ENCODE data around the gene FMOD.
"Not testable (repeated sequence)": the region's sequence is repeated elsewhere in the genome, so short reads cannot be mapped to it uniquely, and the experiment has no call there.

FMOD gene

DNA sequence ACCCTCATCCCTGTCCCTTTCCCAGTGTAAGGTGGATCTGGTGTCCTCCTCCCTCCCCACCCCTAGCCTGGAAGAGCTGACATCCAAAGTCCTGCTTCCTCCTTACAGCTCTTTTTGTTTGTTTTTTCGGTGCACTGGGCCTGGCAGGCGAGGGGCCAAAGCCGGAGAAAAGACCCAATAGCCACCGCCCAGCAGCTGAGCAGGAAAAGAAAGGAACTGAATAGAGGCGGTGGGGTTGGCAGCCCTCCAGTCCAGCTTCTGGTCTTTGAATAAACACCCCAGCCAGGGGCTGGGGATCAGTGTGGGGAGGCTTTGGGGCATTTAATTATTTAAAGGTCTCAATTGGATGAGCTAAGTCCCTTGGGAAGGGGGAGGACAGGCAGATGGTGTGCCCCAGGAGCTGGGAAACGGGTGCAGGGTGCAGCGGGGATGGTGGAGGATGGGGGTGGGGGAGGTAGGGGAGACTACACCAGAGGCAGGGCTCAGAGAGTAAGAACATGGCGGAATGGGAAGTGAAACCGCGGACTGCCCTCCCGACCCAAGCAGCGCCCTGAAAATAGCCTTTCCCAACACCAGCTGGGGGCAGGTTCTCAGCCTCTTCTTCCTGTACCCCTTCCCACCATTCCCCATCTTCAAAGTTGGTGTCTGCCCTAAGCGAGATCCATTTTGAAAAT lies 25.4 kb downstream of the FMOD start:
- peak; percentile 100 for DNase-seq

DNA sequence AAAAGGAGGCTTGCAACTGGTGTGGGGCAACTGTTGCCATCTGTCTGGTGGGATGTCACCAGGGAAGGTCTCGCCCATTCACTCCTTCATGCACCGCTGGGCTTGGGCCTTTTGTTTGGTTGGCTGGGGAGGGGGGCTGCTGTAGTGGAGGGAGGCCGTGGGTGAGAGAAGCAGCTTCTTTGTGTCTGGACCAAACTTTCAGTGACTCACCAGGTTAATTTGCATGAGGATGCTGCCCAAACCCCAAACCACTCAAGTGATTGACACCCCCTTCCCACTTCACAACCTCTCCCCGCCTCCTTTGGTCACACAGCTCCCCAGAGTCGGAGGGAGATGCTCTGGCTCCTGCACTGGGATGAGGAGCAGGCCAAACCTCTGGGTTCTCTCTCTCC lies 25.9 kb downstream of the FMOD start:
- peak; percentile 86 for DNase-seq

DNA sequence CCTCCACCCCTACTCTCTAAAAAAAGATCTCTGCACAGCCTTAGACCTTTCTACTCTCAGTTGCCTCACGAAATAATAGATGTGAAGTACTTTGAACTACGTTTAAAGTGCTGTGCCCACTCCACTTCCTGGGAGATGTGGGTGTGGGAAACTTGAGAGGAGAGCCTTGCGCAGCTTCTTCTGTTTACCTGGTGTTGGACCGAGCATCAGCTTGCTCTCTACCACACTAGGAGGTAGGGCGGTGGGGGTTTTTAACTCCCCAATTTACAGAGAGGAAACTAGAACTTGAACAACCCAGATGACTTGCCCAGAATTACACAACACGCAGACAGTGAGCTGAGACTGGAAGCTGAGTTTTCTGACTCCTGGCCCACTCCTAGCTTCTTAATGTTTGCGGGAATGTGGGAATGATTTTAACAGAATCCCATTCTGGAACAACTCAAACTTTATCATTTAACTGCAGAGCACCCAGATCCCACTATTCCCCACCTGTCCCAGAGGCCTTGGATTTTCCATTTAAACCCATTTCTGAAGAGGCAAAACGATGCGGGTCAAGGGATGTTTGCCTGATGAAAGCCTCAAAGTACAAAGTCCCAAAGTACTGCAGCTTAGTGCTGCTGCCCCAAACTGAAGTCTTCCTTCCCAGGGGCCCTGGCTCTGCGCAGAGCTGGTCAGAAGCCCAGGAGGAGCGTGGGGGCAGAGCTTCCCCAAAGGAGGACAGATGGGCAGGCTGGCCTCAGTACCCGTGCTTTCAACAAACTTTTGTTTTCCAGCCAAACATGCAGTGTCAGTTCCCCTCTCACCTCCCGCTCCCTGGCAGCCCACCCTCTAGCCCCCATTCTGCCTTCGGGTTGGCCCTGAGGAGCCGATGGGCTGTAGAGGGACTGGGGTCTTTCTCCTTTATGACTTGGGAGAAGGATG lies 26.6 kb downstream of the FMOD start:
- DNase-seq = no peak

DNA sequence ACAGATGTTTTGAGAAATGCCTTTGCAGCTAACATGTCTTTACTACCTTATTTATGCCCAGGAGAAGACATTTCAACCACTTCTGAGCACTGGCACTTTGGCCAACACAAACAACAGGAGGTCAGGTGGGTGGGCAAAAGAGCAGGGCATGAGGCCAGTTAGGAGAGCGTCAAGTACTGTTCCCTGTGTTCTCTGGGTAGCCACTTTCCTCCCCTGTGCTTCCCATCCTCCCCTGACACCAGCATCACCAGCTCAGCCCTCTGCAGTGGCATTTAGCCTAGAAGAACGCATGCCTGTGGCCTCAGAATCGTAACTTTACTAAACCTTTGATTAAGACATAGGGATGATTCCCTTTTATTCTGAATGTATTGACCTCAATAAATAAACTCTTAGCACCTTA lies 27.3 kb downstream of the FMOD start:
- no peak for DNase-seq

DNA sequence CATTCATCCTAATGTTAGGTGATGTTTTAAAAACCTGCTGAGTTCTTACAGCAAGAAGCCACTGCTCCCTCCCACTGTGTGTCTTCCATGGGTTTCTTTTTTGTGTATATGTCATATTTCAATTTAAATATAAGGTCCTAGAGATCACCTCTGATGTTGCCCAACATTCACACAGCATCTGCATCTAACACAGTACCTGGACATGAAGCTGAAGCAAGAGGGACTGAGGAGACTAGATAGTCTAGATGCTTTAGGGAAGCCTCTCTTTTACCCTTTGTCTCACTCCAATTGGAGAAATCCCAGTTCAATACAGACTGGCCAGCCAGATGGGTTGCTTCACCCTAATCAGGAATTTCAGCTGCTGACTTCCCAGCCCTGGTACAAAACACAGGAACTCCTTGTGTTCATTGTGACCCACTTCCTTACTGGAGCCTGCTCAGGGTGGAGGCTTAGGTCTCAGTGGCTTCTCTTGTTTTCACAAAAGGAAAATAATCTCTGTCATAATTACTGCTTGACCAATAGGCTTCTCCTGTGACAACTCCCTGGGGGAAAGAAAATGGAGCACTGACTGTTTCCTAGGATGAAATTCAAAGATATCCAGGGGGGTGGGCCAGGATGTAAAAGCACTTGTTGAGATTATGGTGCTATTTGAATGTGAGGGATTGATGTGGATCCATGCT lies 28.3 kb downstream of the FMOD start:
- DNase-seq = peak; percentile 51

DNA sequence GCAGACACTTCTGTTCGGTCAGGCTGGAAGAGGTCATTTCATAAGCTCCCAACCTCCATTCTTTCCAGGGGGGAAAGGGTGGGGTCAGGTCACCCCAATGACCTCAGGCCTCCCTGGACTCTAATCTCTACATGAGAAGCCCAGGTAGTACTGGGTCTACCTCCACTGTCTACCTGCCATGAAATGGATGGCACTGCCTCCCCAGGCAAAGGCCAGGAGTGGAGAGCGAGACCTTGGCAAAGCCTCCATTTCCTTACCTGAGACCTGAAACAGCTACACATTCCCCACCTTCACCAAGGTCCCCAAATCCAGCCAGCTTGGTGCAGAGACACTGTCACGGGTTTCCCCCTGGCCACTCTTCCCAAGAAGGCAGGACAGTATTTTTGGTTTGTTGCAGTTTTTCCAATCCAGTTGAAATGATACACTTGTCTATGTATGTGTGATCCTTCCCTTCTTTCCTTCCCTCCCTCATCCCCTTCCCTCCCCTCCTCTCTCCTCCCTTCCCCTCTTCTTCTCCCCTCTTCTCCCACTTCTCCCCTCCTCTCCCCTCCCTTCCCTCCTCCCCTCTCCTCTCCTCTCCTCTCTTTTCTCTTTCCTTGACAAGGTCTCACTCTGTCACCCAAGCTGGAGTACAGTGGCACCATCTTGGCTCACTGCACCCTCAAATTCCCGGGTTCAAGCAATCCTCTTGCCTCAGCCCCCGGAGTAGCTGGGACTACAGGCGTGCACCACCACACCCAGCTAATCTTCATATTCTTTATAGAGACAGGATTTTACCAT lies 29.5 kb downstream of the FMOD start:
- no peak for DNase-seq

DNA sequence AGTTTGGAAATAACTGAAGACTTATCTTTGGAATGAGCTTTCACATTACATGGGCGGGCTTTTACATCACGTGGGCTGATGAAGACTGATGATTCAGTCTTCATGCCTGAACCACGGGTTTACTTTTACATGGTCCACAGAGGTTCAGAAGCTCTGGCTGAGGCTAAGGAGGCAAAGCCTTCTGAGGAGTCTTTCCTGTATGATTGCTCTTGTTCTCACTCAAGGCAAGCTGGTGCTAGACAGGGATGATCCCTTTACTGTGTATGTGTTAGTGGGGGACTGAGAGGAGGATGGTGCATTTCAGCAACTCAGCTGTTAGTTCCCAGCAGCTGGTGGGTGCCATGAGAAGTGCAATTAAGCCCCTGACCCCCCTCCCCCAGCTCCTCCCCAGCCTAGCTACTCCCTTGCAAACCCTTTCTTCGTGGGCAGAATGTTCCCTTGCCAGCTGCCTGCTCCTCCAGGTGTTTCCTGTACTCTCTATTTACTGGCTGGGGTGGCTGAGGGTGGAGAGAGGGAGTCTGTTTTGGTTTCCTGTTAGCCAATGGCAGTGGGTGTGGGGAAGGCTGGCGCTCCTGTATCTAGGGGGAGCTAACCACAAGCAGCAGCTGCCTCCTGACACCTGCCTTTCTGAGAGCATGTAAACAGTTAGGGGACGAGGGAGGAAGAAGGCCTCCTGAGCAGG lies 30.2 kb downstream of the FMOD start:
- peak; percentile 96 for DNase-seq

- DNase-seq = no peak
Observed at GRCh38 chr1:203318229-203318517, 32.7 kb downstream of the FMOD start.

GRCh38 chr1:203317429-203318228 lies 33.3 kb downstream of the FMOD start:
- no peak for DNase-seq

- no peak for DNase-seq
Observed at GRCh38 chr1:203316626-203317093, 34.3 kb downstream of the FMOD start.

DNA sequence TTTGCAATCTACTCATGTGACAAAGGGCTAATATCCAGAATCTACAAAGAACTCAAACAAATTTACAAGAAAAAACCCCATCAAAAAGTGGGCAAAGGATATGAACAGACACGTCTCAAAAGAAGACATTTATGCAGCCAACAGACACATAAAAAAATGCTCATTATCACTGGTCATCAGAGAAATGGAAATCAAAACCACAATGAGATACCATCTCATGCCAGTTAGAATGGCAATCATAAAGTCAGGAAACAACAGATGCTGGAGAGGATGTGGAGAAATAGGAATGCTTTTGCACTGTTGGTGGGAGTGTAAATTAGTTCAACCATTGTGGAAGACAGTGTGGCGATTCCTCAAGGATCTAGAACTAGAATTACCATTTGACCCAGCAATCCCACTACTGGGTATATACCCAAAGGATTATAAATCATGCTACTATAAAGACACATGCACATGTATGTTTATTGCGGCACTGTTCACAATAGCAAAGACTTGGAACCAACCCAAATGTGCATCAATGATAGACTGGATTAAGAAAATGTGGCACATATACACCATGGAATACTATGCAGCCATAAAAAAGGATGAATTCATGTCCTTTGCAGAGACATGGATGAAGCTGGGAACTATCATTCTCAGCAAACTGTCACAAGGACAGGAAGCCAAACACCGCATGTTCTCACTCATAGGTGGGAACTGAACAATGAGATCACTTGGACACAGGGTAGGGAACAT lies 36.7 kb downstream of the FMOD start:
- DNase-seq = not testable (repeated sequence)

DNA sequence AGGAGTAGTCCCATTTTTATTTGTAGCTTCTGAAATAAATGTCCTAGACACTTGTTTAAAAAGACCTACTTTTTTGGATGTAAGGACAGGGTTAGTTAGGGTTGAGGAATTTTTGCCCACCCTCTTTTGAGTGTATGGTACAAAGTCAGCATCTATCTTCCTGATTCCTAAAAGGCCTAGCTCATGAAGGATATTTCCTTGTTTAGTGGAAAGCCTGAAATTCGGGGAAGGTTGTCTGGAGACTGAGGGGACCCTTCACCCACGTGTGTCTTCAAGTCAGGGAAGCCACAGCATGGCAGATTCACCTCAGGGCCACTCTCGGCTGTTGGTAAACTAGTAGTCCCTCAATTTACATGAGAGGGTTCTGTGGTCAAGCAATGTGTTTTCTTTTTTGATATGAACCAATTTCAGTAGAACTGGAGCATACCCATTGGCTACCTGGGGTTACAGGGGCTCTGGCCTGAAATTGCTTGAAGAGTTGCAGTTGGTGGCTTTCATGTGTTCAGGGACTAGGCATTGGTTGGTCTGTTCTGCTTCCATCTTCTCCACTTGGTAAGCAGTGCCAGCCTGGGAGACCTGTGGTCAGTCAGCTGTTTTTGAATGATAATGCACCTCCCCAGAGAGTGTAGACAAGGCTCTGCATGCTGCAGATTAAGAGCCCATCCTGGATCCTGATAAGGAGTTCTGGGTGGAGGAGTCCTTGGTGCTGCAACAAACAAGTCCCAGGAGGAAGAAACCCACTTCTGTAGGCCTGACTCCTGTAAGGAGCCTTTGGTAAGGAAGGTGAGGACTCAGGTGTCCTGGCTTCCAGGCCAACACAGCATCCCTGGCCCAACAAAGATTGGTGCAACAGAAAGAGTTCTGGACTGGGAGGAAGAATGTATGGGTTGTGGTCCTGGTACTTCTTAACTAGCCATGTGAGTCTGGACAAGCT lies 39.3 kb downstream of the FMOD start:
- DNase-seq = no peak

- DNase-seq = no peak
Observed at GRCh38 chr1:203308923-203309331, 42.0 kb downstream of the FMOD start.

DNA sequence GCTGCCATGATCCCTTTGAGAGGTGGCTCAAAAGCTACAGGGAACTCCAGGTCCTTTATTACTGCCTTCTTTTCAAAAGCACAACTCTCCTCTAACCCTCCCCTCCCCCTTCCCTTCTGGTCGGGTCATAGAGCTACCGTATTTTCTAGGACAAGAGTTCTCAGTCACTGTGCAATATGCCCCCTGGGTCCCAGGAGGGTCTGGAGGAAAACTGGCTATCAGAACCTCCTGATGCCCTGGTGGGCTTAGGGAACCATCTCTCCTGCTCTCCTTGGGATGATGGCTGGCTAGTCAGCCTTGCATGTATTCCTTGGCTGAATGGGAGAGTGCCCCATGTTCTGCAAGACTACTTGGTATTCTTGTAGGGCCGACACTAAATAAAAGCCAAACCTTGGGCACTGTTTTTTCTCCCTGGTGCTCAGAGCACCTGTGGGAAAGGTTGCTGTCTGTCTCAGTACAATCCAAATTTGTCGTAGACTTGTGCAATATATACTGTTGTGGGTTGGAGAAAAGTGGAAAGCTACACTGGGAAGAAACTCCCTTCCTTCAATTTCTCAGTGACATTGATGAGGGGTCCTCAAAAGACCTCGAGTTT lies 42.5 kb downstream of the FMOD start:
- peak; percentile 43 for DNase-seq

GRCh38 chr1:203307641-203308126 lies 43.2 kb downstream of the FMOD start:
- DNase-seq = no peak

DNA sequence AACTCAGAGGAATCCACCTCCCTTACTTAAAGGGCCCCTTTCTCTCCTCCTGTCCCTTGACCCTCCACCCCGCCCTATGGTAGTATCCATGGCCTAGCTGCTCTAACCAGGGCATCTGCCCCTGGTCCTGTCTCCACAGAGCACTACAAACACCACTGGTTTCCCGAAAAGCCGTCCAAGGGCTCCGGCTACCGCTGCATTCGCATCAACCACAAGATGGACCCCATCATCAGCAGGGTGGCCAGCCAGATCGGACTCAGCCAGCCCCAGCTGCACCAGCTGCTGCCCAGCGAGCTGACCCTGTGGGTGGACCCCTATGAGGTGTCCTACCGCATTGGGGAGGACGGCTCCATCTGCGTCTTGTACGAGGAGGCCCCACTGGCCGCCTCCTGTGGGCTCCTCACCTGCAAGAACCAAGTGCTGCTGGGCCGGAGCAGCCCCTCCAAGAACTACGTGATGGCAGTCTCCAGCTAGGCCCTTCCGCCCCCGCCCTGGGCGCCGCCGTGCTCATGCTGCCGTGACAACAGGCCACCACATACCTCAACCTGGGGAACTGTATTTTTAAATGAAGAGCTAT lies 43.9 kb downstream of the FMOD start:
- DNase-seq = no peak

- DNase-seq = peak; percentile 65
Observed at GRCh38 chr1:203306089-203306964, 44.6 kb downstream of the FMOD start.

DNA sequence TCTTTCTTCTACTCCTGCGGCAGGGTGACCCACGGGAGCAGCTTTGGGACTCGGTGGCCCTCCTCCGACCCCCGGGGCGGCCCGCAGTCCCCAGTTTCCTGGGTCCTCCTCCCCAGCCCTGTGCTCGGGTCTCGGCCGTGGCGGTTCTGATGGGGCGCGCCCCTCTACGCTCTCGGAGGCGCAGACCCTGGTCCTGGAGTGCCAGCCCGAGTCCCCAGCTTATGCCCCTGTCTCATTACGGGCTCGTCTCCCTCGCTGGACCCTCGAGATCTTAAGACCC lies 45.2 kb downstream of the FMOD start:
- DNase-seq = peak; percentile 61

Measured in NCI-H82 (cell line).